HG03095 (cell line): ENCODE data around the gene OTUB1.

Source experiments
- ATAC-seq: cut with Tn5 transposase; IDR thresholded peaks from one replicate; pipeline ENCODE4 v1.9.1; 2021; ENCODE audit warnings: moderate library complexity; ENCODE audit not compliant: unreplicated experiment

OTUB1 gene

GRCh38 chr11:63974259-63975143 lies 11.7 kb upstream of the OTUB1 start, which contains the start of gene COX8A:
Gene COX8A (plus strand): TSS chr11:63974620. CDS start chr11:63974681, 61 bp downstream.
- peak; percentile 95 for ATAC-seq

GRCh38 chr11:63978551-63979239 lies 7.5 kb upstream of the OTUB1 start:
- no peak for ATAC-seq

GRCh38 chr11:63979426-63979825 lies 6.8 kb upstream of the OTUB1 start:
- ATAC-seq = no peak

GRCh38 chr11:63985812-63986155 lies 454 bp upstream of the OTUB1 start:
- ATAC-seq = peak; percentile 43

- no peak for ATAC-seq
These were observed 785 bp downstream of the OTUB1 start for GRCh38 chr11:63986932-63987513.

- ATAC-seq = no peak
These were observed 5.3 kb downstream of the OTUB1 start for GRCh38 chr11:63991558-63991957.

- ATAC-seq = no peak
These were observed 6.9 kb downstream of the OTUB1 start for GRCh38 chr11:63993100-63993499.

GRCh38 chr11:63993993-63994392 lies 7.8 kb downstream of the OTUB1 start:
- no peak for ATAC-seq

GRCh38 chr11:63996512-63996911 lies 10.3 kb downstream of the OTUB1 start:
- ATAC-seq = no peak

GRCh38 chr11:63997104-63997700 lies 11.0 kb downstream of the OTUB1 start:
- no peak for ATAC-seq

- no peak for ATAC-seq
These were observed 11.6 kb downstream of the OTUB1 start for GRCh38 chr11:63997801-63998337.

GRCh38 chr11:63998558-63999348 lies 12.5 kb downstream of the OTUB1 start:
- ATAC-seq = no peak

- no peak for ATAC-seq
These were observed 13.2 kb downstream of the OTUB1 start for GRCh38 chr11:63999349-64000025.

- ATAC-seq = no peak
These were observed 13.9 kb downstream of the OTUB1 start for GRCh38 chr11:64000026-64000739.

GRCh38 chr11:64000740-64001483 lies 14.7 kb downstream of the OTUB1 start:
- no peak for ATAC-seq

- ATAC-seq = no peak
These were observed 15.5 kb downstream of the OTUB1 start for GRCh38 chr11:64001484-64002420.

GRCh38 chr11:64003807-64004589 lies 17.8 kb downstream of the OTUB1 start:
- ATAC-seq = no peak
